Thoracic aorta (tissue), 2 donors: ENCODE results near the gene MXRA8. TPM values are rescaled to one million over a fixed set of nuclear protein-coding genes. Genes with fewer than 3 reads are reported as not detected.

Experiments used
- ATAC-seq: fragments of 150-250 bp; one replicate; pipeline ENCODE4 v1.8.0; 2017; ENCODE audit warnings: low read depth; ENCODE audit not compliant: insufficient number of reproducible peaks, low FRiP score
- DNase-seq: peaks from one replicate; pipeline ENCODE4 v3.0.0-alpha.2; 2020; ENCODE audit warnings: low spot score
- H3K27ac ChIP-seq, 2 donors: fragments of 200-600 bp; sonication (generic); 1 replicate in 1 of 2; 2 replicates in 1 of 2; pipeline ENCODE4 v1.5.1; 2016; ENCODE audit warnings: mild to moderate bottlenecking in 2 of 2, moderate library complexity in 2 of 2
- H3K27me3 ChIP-seq: fragments of 200-600 bp; sonication (generic); replicated peaks from 2 replicates; pipeline ENCODE4 v1.6.0; 2016; ENCODE audit warnings: mild to moderate bottlenecking; ENCODE audit not compliant: insufficient read depth
- H3K36me3 ChIP-seq: fragments of 200-600 bp; sonication (generic); one replicate; pipeline ENCODE4 v1.5.1; 2016
- H3K4me1 ChIP-seq, 2 donors: fragments of 200-600 bp; sonication (generic); 1 replicate in 1 of 2; 2 replicates in 1 of 2; pipeline versions ENCODE4 v1.5.1 to v1.6.0; 2016; ENCODE audit warnings: low read depth in 2 of 2, mild to moderate bottlenecking in 1 of 2; ENCODE audit not compliant: control insufficient read depth in 1 of 2
- H3K4me3 ChIP-seq: fragments of 200-600 bp; sonication (generic); 2 replicates; pipeline ENCODE4 v1.5.1; 2016; ENCODE audit warnings: mild to moderate bottlenecking
- H3K9me3 ChIP-seq: fragments of 200-600 bp; sonication (generic); 2 replicates; pipeline ENCODE4 v1.5.1; 2016
- total RNA-seq, 2 donors: library from RNA; depleted of rRNA; stranded (reverse); fragments of >200 nt; gene quantifications; one replicate each; pipeline versions ENCODE4 v1.1.0 to v1.2.3, GENCODE V29; 2016
- TF ChIP-seq, protein P1 (sequence below): fragments of 200-600 bp; sonication (generic); IDR thresholded peaks from one replicate; pipeline ENCODE4 v1.5.1; 2019; ENCODE audit warnings: antibody characterized with exemption

MXRA8 gene
- total RNA-seq, 2 donors from 2014 or later = 239 to 326 TPM

DNA sequence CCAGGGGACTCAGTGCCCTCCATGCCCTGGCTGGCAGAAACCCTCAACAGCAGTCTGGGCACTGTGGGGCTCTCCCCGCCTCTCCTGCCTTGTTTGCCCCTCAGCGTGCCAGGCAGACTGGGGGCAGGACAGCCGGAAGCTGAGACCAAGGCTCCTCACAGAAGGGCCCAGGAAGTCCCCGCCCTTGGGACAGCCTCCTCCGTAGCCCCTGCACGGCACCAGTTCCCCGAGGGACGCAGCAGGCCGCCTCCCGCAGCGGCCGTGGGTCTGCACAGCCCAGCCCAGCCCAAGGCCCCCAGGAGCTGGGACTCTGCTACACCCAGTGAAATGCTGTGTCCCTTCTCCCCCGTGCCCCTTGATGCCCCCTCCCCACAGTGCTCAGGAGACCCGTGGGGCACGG is 30.1 kb downstream of the MXRA8 start:
- Histone ChIP-seq H3K9me3 (no peaks in the 10 kb centered on the region), H3K27ac (no peak overlapping the region), H3K36me3 (peaks cover 8% of the 10 kb centered on the region), H3K4me1 (peaks cover 15 to 21% of the 10 kb centered on the region in 2 donors), H3K4me3 (no peak overlapping the region), H3K27me3 (no peaks in the 10 kb centered on the region)
- DNase-seq (no peak), ATAC-seq (no peak)
- TF ChIP-seq, protein P1, sequence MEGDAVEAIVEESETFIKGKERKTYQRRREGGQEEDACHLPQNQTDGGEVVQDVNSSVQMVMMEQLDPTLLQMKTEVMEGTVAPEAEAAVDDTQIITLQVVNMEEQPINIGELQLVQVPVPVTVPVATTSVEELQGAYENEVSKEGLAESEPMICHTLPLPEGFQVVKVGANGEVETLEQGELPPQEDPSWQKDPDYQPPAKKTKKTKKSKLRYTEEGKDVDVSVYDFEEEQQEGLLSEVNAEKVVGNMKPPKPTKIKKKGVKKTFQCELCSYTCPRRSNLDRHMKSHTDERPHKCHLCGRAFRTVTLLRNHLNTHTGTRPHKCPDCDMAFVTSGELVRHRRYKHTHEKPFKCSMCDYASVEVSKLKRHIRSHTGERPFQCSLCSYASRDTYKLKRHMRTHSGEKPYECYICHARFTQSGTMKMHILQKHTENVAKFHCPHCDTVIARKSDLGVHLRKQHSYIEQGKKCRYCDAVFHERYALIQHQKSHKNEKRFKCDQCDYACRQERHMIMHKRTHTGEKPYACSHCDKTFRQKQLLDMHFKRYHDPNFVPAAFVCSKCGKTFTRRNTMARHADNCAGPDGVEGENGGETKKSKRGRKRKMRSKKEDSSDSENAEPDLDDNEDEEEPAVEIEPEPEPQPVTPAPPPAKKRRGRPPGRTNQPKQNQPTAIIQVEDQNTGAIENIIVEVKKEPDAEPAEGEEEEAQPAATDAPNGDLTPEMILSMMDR = no peak

DNA sequence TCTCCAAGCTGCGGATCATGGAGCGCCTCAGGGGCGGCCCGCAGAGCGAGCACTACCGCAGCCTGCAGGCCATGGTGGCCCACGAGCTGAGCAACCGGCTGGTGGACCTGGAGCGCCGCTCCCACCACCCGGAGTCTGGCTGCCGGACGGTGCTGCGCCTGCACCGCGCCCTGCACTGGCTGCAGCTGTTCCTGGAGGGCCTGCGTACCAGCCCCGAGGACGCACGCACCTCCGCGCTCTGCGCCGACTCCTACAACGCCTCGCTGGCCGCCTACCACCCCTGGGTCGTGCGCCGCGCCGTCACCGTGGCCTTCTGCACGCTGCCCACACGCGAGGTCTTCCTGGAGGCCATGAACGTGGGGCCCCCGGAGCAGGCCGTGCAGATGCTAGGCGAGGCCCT is 31.1 kb downstream of the MXRA8 start:
- H3K4me3 ChIP-seq = no peak overlapping the region
- no peak for ATAC-seq
- TF ChIP-seq, protein P1 = no peak
- H3K9me3 ChIP-seq = no peaks in the 10 kb centered on the region
- H3K27ac ChIP-seq = no peak overlapping the region
- H3K4me1 ChIP-seq = peaks cover 20 to 26% of the 10 kb centered on the region in 2 donors
- no peaks in the 10 kb centered on the region for H3K27me3 ChIP-seq
- peaks cover 8% of the 10 kb centered on the region for H3K36me3 ChIP-seq
- no peak for DNase-seq

DNA sequence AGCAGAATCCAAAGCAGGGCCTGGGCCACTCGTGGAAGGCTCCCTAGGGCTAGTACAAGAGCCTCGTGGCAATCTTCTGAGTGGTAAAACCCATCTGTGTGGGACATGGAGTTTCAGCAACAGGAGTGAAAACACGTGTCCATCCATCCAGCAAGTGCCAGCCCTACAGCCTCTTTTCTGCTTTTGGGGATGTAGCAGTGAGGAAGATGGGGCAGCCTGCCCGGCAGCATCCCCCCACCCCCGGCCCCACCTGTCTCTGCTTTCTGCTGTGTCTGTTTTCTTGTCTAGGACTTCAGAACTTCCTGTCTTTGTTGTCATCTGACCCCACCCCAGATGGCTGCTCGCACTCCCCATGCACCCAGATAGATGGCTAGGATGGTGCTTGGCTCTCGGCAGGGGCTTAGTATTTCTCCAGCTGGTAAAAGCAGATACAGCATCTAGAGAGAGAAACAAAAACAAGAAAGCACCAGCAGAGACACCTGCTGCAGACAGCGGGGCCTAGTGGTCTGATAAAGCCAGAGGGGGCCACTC is 32.2 kb downstream of the MXRA8 start:
- Histone ChIP-seq H3K4me1 (peaks cover 27 to 33% of the 10 kb centered on the region in 2 donors), H3K27ac (peak overlapping the region in 1 of 2 donors; percentile 9), H3K4me3 (no peak overlapping the region), H3K9me3 (no peaks in the 10 kb centered on the region), H3K36me3 (peaks cover 8% of the 10 kb centered on the region), H3K27me3 (no peaks in the 10 kb centered on the region)
- TF ChIP-seq, protein P1 = no peak
- ATAC-seq (no peak), DNase-seq (no peak)

DNA sequence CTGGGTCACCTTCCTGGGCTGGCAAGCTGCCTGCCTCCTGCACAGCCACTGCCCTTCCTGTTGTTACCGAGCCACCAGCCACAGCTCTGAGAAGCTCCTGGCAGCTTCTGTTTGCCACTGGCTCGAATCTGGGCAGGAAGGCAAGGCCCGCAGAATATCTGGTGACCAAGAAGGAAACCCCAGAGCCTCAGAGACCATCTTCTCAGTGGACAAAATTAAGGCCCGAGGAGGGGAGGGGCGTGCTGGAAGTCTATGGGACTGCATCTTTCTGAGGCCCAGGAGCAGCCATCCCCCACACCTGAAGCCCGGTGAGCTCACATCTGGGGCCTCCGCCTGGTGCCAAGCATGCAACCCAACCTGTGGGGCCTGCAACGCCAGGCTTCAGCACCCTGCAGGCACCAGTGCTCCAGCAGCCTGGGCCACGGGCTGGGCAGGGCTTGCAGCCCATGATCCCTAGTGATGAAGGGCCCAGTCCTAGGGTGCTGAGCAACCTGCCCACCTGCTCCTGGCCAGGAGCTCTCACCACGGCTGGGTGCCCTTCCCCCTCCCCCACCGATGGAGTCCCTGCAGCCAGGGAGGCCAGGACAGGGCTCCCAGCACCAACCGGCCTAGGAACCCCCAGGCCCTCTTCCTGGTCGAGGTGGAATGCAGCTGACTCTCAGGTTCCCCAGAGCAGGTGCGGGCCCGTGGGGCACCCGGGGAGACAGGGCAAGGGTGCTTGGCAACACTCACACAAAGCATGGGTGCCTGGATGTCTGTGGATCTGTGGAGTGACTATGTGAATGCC is 32.9 kb downstream of the MXRA8 start:
- H3K4me1 ChIP-seq = peaks cover 27 to 33% of the 10 kb centered on the region in 2 donors
- TF ChIP-seq, protein P1 = no peak
- peaks cover 8% of the 10 kb centered on the region for H3K36me3 ChIP-seq
- H3K4me3 ChIP-seq = peak overlapping the region; percentile 99
- H3K27me3 ChIP-seq = no peaks in the 10 kb centered on the region
- H3K9me3 ChIP-seq = no peaks in the 10 kb centered on the region
- no peak for DNase-seq
- ATAC-seq = no peak
- H3K27ac ChIP-seq = peak overlapping the region; percentile 51 to 63

DNA sequence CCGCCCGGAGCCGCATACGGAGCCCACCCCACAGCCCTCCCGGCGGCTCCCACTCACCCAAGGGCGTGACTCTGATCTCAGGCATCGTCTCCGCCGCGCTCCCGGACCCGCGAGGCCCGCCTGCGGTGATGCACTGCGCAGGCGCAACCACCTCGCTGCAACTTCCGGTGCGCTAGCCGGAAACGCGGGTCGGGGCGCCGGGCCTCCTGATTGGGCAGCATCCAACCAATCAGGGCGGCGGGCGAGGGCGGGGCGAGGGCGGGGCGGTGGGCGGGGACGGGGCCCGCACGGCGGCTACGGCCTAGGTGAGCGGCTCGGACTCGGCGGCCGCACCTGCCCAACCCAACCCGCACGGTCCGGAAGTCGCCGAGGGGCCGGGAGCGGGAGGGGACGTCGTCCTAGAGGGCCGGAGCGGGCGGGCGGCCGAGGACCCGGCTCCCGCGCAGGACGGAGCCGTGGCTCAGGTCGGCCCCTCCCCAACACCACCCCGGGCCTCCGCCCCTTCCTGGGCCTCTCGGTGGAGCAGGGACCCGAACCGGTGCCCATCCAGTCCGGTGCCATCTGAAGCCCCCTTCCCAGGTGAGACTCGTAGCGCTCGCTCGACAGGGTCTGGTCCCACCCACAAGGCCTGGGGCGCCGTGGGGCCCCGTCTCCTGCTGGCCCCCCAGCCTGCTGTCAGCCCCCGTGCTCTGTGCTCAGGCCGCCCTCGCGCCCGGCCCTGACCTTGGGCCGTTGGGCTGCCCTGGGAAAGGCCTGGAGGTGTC is 33.6 kb downstream of the MXRA8 start, which contains the start of the genes CPTP and INTS11:
TSS of gene CPTP (plus strand) at position 279 of the 764 bp plus-strand sequence. CDS start 2,109 bp downstream, outside the sequence.
TSS of gene INTS11 (minus strand) at position 137 of the 764 bp plus-strand sequence. CDS start at position 85, 52 bp downstream.
- no peaks in the 10 kb centered on the region for H3K27me3 ChIP-seq
- peaks cover 27 to 36% of the 10 kb centered on the region in 2 donors for H3K4me1 ChIP-seq
- ATAC-seq (peak; percentile 71), DNase-seq (peak; percentile 68)
- H3K27ac ChIP-seq = peak within 1 kb of the TSS; percentile 76 to 78
- peaks cover 12% of the 10 kb centered on the region for H3K36me3 ChIP-seq
- TF ChIP-seq, protein P1 = no peak
- H3K4me3 ChIP-seq = peak within 1 kb of the TSS; percentile 99
- H3K9me3 ChIP-seq = no peaks in the 10 kb centered on the region
